NCI-H524 treated with DMSO at 0.1 percent for 48 hours (cell line): ENCODE data around the gene MAP4K4.
"Not testable (repeated sequence)": the region's sequence is repeated elsewhere in the genome, so short reads cannot be mapped to it uniquely, and the experiment has no call there.

ENCODE experiments used
- DNase-seq: peaks from one replicate; lab custom pipeline; 2025; lab: John Stamatoyannopoulos, UW

Gene MAP4K4

GRCh38 chr2:101912545-101912944 lies 215.0 kb downstream of the MAP4K4 start:
- DNase-seq: no peak

- DNase-seq: no peak
Measured at GRCh38 chr2:101921319-101921952, 223.9 kb downstream of the MAP4K4 start.

GRCh38 chr2:101921953-101922325 lies 224.4 kb downstream of the MAP4K4 start:
- no peak for DNase-seq

GRCh38 chr2:101924311-101924710 lies 226.8 kb downstream of the MAP4K4 start:
- DNase-seq: not testable (repeated sequence)

GRCh38 chr2:101930019-101930418 lies 232.5 kb downstream of the MAP4K4 start:
- DNase-seq: no peak

GRCh38 chr2:101930847-101931246 lies 233.3 kb downstream of the MAP4K4 start:
- DNase-seq: no peak

- no peak for DNase-seq
Measured at GRCh38 chr2:101931402-101931801, 233.9 kb downstream of the MAP4K4 start.

- not testable (repeated sequence) for DNase-seq
Measured at GRCh38 chr2:101935764-101936163, 238.3 kb downstream of the MAP4K4 start.

GRCh38 chr2:101942851-101943250 lies 245.3 kb downstream of the MAP4K4 start:
- DNase-seq: no peak
